GM12865 (cell line): Measurements from ENCODE around the gene RPUSD4.
"Not testable (repeated sequence)": the region's sequence is repeated elsewhere in the genome, so short reads cannot be mapped to it uniquely, and the experiment has no call there.

Experiments used
- DNase-seq: peaks from one replicate; pipeline ENCODE4 v3.0.0; 2010; ENCODE audit warnings: low read depth
- H3K4me3 ChIP-seq: 2 replicates; pipeline ENCODE4 v1.5.1; 2011; ENCODE audit warnings: mild to moderate bottlenecking, low read depth, low read length, control low read depth
- TF ChIP-seq, protein P1 (sequence below): IDR thresholded peaks from 2 replicates; pipeline ENCODE4 v1.5.1; 2011; ENCODE audit warnings: low read length, control low read depth, low read depth, inconsistent platforms; ENCODE audit not compliant: insufficient read depth; ENCODE audit errors: missing control alignments

The RPUSD4 gene, protein sequence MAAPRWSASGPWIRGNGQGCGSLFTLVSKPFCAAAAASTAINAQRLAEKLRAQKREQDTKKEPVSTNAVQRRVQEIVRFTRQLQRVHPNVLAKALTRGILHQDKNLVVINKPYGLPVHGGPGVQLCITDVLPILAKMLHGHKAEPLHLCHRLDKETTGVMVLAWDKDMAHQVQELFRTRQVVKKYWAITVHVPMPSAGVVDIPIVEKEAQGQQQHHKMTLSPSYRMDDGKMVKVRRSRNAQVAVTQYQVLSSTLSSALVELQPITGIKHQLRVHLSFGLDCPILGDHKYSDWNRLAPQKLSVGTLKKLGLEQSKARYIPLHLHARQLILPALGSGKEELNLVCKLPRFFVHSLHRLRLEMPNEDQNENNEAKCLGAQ

GRCh38 chr11:126211236-126212088, at the start of gene RPUSD4, which contains the start of gene FAM118B:
TSS of gene RPUSD4 (minus strand) at chr11:126211650. CDS start at chr11:126211638, 12 bp downstream.
TSS of gene FAM118B (plus strand) at chr11:126211782. CDS start at chr11:126235002, 23,220 bp downstream.
- peak; percentile 97 for DNase-seq
- TF ChIP-seq, protein P1, sequence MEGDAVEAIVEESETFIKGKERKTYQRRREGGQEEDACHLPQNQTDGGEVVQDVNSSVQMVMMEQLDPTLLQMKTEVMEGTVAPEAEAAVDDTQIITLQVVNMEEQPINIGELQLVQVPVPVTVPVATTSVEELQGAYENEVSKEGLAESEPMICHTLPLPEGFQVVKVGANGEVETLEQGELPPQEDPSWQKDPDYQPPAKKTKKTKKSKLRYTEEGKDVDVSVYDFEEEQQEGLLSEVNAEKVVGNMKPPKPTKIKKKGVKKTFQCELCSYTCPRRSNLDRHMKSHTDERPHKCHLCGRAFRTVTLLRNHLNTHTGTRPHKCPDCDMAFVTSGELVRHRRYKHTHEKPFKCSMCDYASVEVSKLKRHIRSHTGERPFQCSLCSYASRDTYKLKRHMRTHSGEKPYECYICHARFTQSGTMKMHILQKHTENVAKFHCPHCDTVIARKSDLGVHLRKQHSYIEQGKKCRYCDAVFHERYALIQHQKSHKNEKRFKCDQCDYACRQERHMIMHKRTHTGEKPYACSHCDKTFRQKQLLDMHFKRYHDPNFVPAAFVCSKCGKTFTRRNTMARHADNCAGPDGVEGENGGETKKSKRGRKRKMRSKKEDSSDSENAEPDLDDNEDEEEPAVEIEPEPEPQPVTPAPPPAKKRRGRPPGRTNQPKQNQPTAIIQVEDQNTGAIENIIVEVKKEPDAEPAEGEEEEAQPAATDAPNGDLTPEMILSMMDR, result no peak
- H3K4me3 ChIP-seq, result peak within 1 kb of the TSS; percentile 99

DNA sequence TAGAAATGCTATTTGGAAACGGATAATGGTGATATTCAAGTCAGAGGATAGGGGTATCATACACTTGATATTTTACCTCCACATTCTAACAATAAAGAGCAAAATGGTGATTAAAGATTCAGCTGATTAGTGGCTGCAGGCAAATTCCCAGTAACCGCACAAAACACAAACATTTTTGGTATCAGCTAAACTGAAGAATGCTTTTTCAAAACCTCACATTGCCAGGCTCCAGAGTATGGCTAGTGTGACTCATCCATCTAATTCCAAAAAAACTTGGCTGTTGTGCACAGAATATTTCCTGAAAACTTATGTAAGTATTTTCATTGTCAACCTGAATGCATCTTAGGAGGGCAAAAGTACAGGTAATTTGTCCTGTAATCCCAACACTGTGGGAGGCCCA, 46.3 kb upstream of the RPUSD4 start:
- DNase-seq, result no peak
- no peak overlapping the region for H3K4me3 ChIP-seq
- TF ChIP-seq, protein P1, result no peak

- TF ChIP-seq, protein P1, result no peak
- no peak overlapping the region for H3K4me3 ChIP-seq
- DNase-seq, result no peak
Observed at GRCh38 chr11:126257144-126257543, 45.7 kb upstream of the RPUSD4 start.

DNA sequence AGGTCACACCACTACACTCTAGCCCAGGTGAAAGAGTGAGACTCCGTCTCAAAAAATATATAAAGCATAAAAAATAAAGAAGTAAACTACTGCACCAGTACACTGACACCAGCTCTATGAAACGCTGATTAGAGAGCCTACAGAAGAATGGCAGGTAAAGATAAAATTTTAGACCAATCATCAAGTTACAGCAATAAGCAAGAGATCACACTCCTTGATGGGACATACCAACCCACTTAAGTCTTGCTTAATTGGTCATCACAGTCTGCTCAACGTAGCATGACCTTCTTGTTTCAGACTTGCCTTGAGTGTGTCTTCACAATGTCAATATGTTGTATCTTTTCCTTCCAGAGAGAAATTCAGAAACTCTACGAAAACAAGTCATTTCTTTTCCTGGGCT, 44.8 kb upstream of the RPUSD4 start:
- TF ChIP-seq, protein P1, result no peak
- DNase-seq, result no peak
- H3K4me3 ChIP-seq, result no peak overlapping the region

DNA sequence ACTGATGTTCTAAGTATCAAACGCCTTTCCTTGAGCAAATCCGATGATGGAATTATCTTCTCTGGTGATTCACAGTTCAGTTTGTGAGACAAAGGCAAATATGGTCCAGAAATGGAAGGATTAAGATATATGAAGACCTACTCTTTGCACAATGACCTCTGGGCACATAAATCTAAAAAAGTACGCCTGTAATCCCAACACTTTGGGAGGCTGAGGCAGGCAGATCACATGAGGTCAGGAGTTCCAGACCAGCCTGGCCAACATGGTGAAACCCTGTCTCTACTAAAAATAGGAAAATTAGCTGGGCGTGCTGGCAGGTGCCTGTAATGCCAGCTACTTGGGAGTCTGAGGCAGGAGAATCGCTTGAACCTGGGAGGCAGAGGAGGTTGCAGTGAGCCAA, 44.1 kb upstream of the RPUSD4 start:
- DNase-seq, H3K4me3 ChIP-seq: not testable (repeated sequence)

DNA sequence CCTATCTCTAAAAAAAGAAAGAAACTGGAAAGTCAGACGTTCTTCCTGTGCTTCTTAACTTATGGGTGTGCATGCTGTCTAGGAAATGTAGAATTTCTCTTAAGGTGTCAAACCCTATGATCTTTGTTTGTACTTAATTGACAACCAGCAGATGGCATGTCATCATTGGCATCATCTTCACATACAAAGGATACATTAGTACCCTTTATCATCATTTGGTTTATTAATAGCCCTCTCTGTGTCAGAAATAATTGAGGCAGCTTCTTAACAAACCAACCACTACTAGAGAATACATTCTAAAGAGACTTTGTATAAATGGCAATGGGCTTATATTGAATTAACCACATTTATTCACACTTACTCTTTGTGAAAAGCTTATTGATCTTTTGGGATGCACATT, 43.4 kb upstream of the RPUSD4 start:
- no peak overlapping the region for H3K4me3 ChIP-seq
- TF ChIP-seq, protein P1, result no peak
- DNase-seq, result no peak

DNA sequence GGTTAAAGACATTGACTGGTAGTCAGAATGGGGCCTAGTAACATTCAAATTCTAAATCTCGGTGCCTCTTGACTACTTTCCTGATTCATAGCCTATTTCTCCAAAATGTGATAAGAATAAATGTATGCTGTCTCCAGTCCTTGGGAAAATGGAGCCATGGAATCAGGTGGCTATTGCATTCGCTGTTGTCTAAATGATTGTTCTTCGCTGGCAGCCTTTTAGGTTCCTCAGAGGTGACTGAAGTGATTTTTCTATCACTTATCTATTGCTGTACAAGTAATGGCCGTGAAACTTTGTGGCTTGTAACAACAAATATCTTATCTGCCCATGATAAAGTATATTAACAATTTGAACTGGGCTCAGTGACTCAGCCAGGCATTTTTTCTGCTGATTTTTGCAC, 41.8 kb upstream of the RPUSD4 start:
- TF ChIP-seq, protein P1, result no peak
- H3K4me3 ChIP-seq, result no peak overlapping the region
- no peak for DNase-seq
